Activated CD4-positive, alpha-beta T cell treated with anti-CD3 and anti-CD28 coated beads, Interleukin-2, amount 10 ng/mL, durations not matched to agents 24 days and 14 days (primary cell): ENCODE data around the gene DTYMK. TPM values are rescaled to one million over a fixed set of nuclear protein-coding genes. Genes with fewer than 3 reads are reported as not detected.
A peak's percentile ranks its signal among the peaks of the same experiment; 100 is the strongest.

Experiments used
- DNase-seq: peaks from one replicate; pipeline ENCODE4 v3.0.0; 2022
- H3K27ac Mint-ChIP-seq: one replicate; pipeline ENCODE4 v1.8.0; 2022; ENCODE audit warnings: mild to moderate bottlenecking, mixed read lengths
- H3K27me3 Mint-ChIP-seq: one replicate; pipeline ENCODE4 v1.8.0; 2022; ENCODE audit warnings: mixed read lengths
- H3K36me3 Mint-ChIP-seq: one replicate; pipeline ENCODE4 v1.8.0; 2022; ENCODE audit warnings: low read depth, mild to moderate bottlenecking, mixed read lengths
- H3K4me1 Mint-ChIP-seq: one replicate; pipeline ENCODE4 v1.8.0; 2021; ENCODE audit warnings: mixed read lengths
- H3K4me3 Mint-ChIP-seq: one replicate; pipeline ENCODE4 v1.8.0; 2022; ENCODE audit warnings: mild to moderate bottlenecking, moderate library complexity, mixed read lengths
- H3K9me3 Mint-ChIP-seq: one replicate; pipeline ENCODE4 v1.8.0; 2021; ENCODE audit warnings: mixed read lengths
- intact Hi-C: fragments of 100-400 bp; cut with micrococcal nuclease; formaldehyde crosslinking; loops from one replicate; pipeline ENCODE4 v1.15.1; 2023
- total RNA-seq: library from RNA; stranded (reverse); gene quantifications from 2 replicates; pipeline ENCODE4 v1.2.3, GENCODE V29; 2022

DTYMK gene
- total RNA-seq, 1 donor from 2014 or later = 110 TPM

GRCh38 chr2:241645056-241645914 is 41.3 kb downstream of the DTYMK start:
- Mint-ChIP-seq H3K27ac (no peak overlapping the region), H3K4me3 (no peak overlapping the region), H3K4me1 (peaks cover 20% of the 10 kb centered on the region), H3K36me3 (peaks cover 13% of the 10 kb centered on the region), H3K9me3 (no peaks in the 10 kb centered on the region), H3K27me3 (no peaks in the 10 kb centered on the region)
- intact Hi-C loops = no loop called here
- no peak for DNase-seq

DNA sequence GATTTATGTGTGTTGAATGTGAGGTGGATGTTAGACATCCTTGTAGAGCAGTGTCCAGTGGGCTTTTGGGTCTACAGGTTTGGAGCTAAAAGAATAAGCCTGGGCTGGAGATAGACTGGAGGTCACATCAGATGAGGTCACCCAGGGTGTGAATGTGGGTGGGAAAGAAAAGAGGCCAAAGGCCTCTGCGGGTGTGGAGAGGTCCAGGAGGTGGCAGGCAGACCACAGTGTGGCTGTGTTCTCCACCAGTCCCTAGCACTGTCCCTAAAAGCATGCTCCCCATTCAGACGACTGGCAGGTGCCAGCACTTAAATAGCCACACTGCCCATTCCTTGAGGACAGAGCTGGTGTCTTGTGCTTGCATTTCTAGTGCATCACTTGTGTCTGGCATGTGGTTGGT is 45.0 kb downstream of the DTYMK start:
- H3K27ac Mint-ChIP-seq = no peak overlapping the region
- intact Hi-C loops = no loop called here
- H3K4me1 Mint-ChIP-seq = peaks cover 38% of the 10 kb centered on the region
- no peak overlapping the region for H3K4me3 Mint-ChIP-seq
- DNase-seq = no peak
- H3K27me3 Mint-ChIP-seq = no peaks in the 10 kb centered on the region
- peaks cover 3% of the 10 kb centered on the region for H3K9me3 Mint-ChIP-seq
- H3K36me3 Mint-ChIP-seq = peaks cover 29% of the 10 kb centered on the region

- Mint-ChIP-seq H3K27me3 (no peaks in the 10 kb centered on the region), H3K4me3 (peak overlapping the region; percentile 2), H3K4me1 (peaks cover 39% of the 10 kb centered on the region), H3K9me3 (peaks cover 3% of the 10 kb centered on the region), H3K36me3 (peaks cover 30% of the 10 kb centered on the region), H3K27ac (peak overlapping the region; percentile 63)
- DNase-seq = no peak
- intact Hi-C loops = no loop called here
Observed at GRCh38 chr2:241640165-241640795, 46.3 kb downstream of the DTYMK start.

- Mint-ChIP-seq H3K36me3 (peaks cover 36% of the 10 kb centered on the region), H3K27ac (no peak overlapping the region), H3K4me1 (peaks cover 45% of the 10 kb centered on the region), H3K27me3 (no peaks in the 10 kb centered on the region), H3K4me3 (peak overlapping the region; percentile 39), H3K9me3 (peaks cover 3% of the 10 kb centered on the region)
- DNase-seq = no peak
- intact Hi-C loops = loop anchor here (5.0 kb wide), 1 partner anchor 537 kb away; the partner anchor contains the start of gene MTERF4
Observed at GRCh38 chr2:241639385-241639784, 47.2 kb downstream of the DTYMK start.

GRCh38 chr2:241638940-241639339 is 47.7 kb downstream of the DTYMK start:
- Mint-ChIP-seq H3K4me1 (peaks cover 43% of the 10 kb centered on the region), H3K9me3 (peaks cover 3% of the 10 kb centered on the region), H3K36me3 (peaks cover 37% of the 10 kb centered on the region), H3K4me3 (peak overlapping the region; percentile 89), H3K27me3 (no peaks in the 10 kb centered on the region), H3K27ac (no peak overlapping the region)
- DNase-seq = no peak
- intact Hi-C loops = loop anchor here (5.0 kb wide), 1 partner anchor 537 kb away; the partner anchor contains the start of gene MTERF4

- Mint-ChIP-seq H3K36me3 (peaks cover 41% of the 10 kb centered on the region), H3K9me3 (peaks cover 3% of the 10 kb centered on the region), H3K4me3 (peak overlapping the region; percentile 89), H3K27me3 (no peaks in the 10 kb centered on the region), H3K4me1 (peaks cover 43% of the 10 kb centered on the region), H3K27ac (peak overlapping the region; percentile 93)
- peak; percentile 83 for DNase-seq
- intact Hi-C loops = loop anchor here (1.0 to 5.0 kb wide), 6 partner anchors 48 to 536 kb away; partner anchors contain the start of genes D2HGDH, DTYMK, HDLBP and MTERF4
Observed at GRCh38 chr2:241637795-241638660, 48.6 kb downstream of the DTYMK start.

GRCh38 chr2:241637018-241637794 is 49.4 kb downstream of the DTYMK start, which contains the start of the genes ATG4B and THAP4:
Gene ATG4B (plus strand): TSS chr2:241637693. CDS start chr2:241637715, 22 bp downstream.
Gene THAP4 (minus strand): TSS chr2:241637158. CDS start chr2:241637017, 141 bp downstream.
- intact Hi-C loops = loop anchor here (1.0 to 5.0 kb wide), 6 partner anchors 49 to 535 kb away; partner anchors contain the start of genes D2HGDH, DTYMK, HDLBP and MTERF4
- peaks cover 41% of the 10 kb centered on the region for H3K4me1 Mint-ChIP-seq
- no peaks in the 10 kb centered on the region for H3K27me3 Mint-ChIP-seq
- peak within 1 kb of the TSS; percentile 89 for H3K4me3 Mint-ChIP-seq
- peaks cover 48% of the 10 kb centered on the region for H3K36me3 Mint-ChIP-seq
- peak; percentile 95 for DNase-seq
- peak within 1 kb of the TSS; percentile 93 for H3K27ac Mint-ChIP-seq
- peaks cover 3% of the 10 kb centered on the region for H3K9me3 Mint-ChIP-seq

DNA sequence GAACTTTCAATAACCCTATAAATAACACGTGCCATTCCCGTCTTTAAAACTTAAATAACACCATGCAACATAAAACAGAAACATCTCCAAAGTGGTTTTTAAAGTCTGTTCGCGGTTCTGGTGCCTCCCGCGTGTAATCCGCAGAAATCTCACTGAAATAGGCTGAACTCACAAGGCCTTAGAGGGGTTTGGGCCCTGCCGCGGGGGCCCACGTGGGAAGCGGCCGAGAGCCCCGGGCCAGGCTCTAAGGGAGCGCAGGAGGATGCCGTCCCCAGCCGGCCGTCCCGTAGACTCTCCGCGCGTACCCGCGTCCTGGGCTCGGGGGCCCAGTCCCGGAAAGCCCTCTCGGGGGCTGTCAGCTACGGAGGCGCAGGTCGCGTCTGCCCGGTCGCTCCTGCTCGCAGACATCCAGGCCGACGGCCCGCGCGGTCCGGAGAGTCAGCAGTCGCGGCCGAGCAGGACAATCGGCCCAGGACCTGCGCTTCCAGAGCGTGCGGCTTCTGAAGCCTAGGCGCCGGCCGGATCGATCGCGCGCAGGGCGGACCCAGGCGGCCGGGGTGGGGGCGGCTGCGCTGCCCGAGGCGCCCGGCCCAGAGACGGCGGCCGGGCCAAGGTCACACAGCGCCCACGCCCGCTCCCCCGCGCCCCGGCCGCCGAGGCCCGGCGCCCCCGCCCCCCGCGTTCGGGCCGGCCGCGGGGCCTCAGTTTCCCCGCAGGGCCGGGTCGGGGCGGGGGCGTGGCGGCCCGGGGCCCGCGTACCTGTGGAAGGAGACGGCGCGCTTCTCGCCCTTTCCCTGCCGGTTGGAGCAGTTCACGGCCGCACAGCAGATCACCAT is 50.2 kb downstream of the DTYMK start:
- peak; percentile 81 for DNase-seq
- Mint-ChIP-seq H3K9me3 (peaks cover 3% of the 10 kb centered on the region), H3K36me3 (peaks cover 50% of the 10 kb centered on the region), H3K4me1 (peaks cover 36% of the 10 kb centered on the region), H3K27ac (peak overlapping the region; percentile 78), H3K4me3 (peak overlapping the region; percentile 77), H3K27me3 (no peaks in the 10 kb centered on the region)
- intact Hi-C loops = loop anchor here (1.0 to 5.0 kb wide), 6 partner anchors 50 to 534 kb away; partner anchors contain the start of genes D2HGDH, DTYMK, HDLBP and MTERF4

- H3K4me1 Mint-ChIP-seq = peaks cover 31% of the 10 kb centered on the region
- H3K36me3 Mint-ChIP-seq = peaks cover 49% of the 10 kb centered on the region
- intact Hi-C loops = loop anchor here (5.0 kb wide), 1 partner anchor 533 kb away; the partner anchor contains the start of gene MTERF4
- no peaks in the 10 kb centered on the region for H3K27me3 Mint-ChIP-seq
- H3K27ac Mint-ChIP-seq = peak overlapping the region; percentile 78
- no peak for DNase-seq
- peak overlapping the region; percentile 77 for H3K4me3 Mint-ChIP-seq
- H3K9me3 Mint-ChIP-seq = peaks cover 3% of the 10 kb centered on the region
Observed at GRCh38 chr2:241635756-241636155, 50.9 kb downstream of the DTYMK start.

DNA sequence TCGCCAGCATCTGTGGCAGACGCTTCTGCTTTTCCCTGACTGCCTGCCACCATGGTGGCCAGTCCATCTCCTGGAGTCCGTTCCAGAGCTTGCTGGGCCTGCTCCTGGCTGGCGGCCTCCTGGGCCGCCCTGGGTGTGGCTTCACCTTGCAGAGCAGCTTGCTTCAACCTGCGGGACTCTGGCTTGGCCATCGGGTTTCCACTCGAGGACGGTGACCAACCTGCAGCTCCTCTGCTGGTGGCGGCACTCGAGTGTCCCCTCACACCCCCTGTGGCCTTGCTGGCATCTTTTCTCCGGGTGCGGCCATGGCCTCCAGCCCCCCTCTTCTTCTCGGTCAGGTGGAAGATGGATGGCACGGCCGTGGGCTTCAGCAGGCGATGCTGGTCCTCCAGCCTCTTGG is 53.1 kb downstream of the DTYMK start:
- no peak overlapping the region for H3K4me3 Mint-ChIP-seq
- peaks cover 15% of the 10 kb centered on the region for H3K4me1 Mint-ChIP-seq
- no peaks in the 10 kb centered on the region for H3K9me3 Mint-ChIP-seq
- H3K27me3 Mint-ChIP-seq = no peaks in the 10 kb centered on the region
- intact Hi-C loops = no loop called here
- peaks cover 38% of the 10 kb centered on the region for H3K36me3 Mint-ChIP-seq
- H3K27ac Mint-ChIP-seq = no peak overlapping the region
- no peak for DNase-seq

- no peaks in the 10 kb centered on the region for H3K9me3 Mint-ChIP-seq
- no peak for DNase-seq
- intact Hi-C loops = no loop called here
- H3K36me3 Mint-ChIP-seq = peaks cover 43% of the 10 kb centered on the region
- H3K27ac Mint-ChIP-seq = no peak overlapping the region
- H3K27me3 Mint-ChIP-seq = no peaks in the 10 kb centered on the region
- H3K4me1 Mint-ChIP-seq = peaks cover 16% of the 10 kb centered on the region
- no peak overlapping the region for H3K4me3 Mint-ChIP-seq
Observed at GRCh38 chr2:241632478-241633325, 53.9 kb downstream of the DTYMK start.
